IMR-90 (cell line): ENCODE data around the gene ZNF277. TPM values are rescaled to one million over a fixed set of nuclear protein-coding genes. Genes with fewer than 3 reads are reported as not detected.

Experiments
- ATAC-seq: fragments of 200-7000 bp; cut with Tn5 transposase; 2 replicates; pipeline ENCODE4 v1.9.1; 2020; ENCODE audit warnings: low read depth, mild to moderate bottlenecking, moderate library complexity
- BruUV-seq: library from RNA; stranded (reverse); fragments of 400-500 nt; replicated peaks from 2 replicates; lab custom pipeline; 2021; lab: Mats Ljungman, UMichigan
- CTCF ChIA-PET: fragments of 300-600 bp; formaldehyde crosslinking; extraction: SDS; loops from one replicate; lab custom pipeline; 2021; ENCODE audit warnings: antibody characterized with exemption; lab: Yijun Ruan, JAX
- POLR2A ChIA-PET: fragments of 300-600 bp; sonication (Branson Sonifier 250); formaldehyde crosslinking; loops from one replicate; lab custom pipeline; 2022; ENCODE audit warnings: antibody characterized with exemption; ENCODE audit not compliant: unreplicated experiment; lab: Charles Lee
- DNase-seq: peaks from one replicate; pipeline ENCODE4 v3.0.0; 2013
- H2AFZ ChIP-seq: replicated peaks from 2 replicates; pipeline ENCODE3; 2013; ENCODE audit warnings: low read length, mild to moderate bottlenecking; ENCODE audit not compliant: poor library complexity
- H2AK5ac ChIP-seq: 2 replicates; pipeline ENCODE4 v1.6.1; 2013; ENCODE audit warnings: low read depth, low read length, inconsistent platforms
- H2AK9ac ChIP-seq: replicated peaks from 2 replicates; pipeline ENCODE3; 2013; ENCODE audit warnings: mild to moderate bottlenecking, low read depth, low read length, moderate library complexity; ENCODE audit not compliant: poor library complexity
- H2BK120ac ChIP-seq: 2 replicates; pipeline ENCODE4 v1.6.1; 2013; ENCODE audit warnings: low read depth, low read length, inconsistent platforms
- H2BK15ac ChIP-seq: 3 replicates; pipeline ENCODE4 v1.6.1; 2013; ENCODE audit warnings: low read depth, low read length, inconsistent platforms
- H2BK20ac ChIP-seq: 2 replicates; pipeline ENCODE4 v1.6.1; 2013; ENCODE audit warnings: low read depth, mild to moderate bottlenecking, inconsistent platforms, low read length, moderate library complexity
- H2BK5ac ChIP-seq: 2 replicates; pipeline ENCODE4 v1.6.1; 2013; ENCODE audit warnings: mild to moderate bottlenecking, low read depth, low read length, inconsistent platforms; ENCODE audit not compliant: poor library complexity, severe bottlenecking
- H3K14ac ChIP-seq: replicated peaks from 2 replicates; pipeline ENCODE4 v1.6.1; 2013; ENCODE audit warnings: low read depth, low read length, inconsistent platforms
- H3K18ac ChIP-seq: 2 replicates; pipeline ENCODE4 v1.6.1; 2013; ENCODE audit warnings: low read depth, low read length, control low read depth
- H3K23ac ChIP-seq: 2 replicates; pipeline ENCODE4 v1.6.1; 2013; ENCODE audit warnings: low read depth, low read length, inconsistent platforms
- H3K27ac ChIP-seq: 2 replicates; pipeline ENCODE4 v1.5.1; 2013; ENCODE audit warnings: mild to moderate bottlenecking, control low read depth, low read length; ENCODE audit not compliant: insufficient read depth
- H3K27me3 ChIP-seq: 2 replicates; pipeline ENCODE4 v1.6.1; 2013; ENCODE audit warnings: low read length; ENCODE audit not compliant: control insufficient read depth, insufficient read depth
- H3K36me3 ChIP-seq: 2 replicates; pipeline ENCODE4 v1.6.1; 2013; ENCODE audit warnings: low read length, mixed read lengths; ENCODE audit not compliant: control insufficient read depth, insufficient read depth
- H3K4ac ChIP-seq: 2 replicates; pipeline ENCODE4 v1.6.1; 2013; ENCODE audit warnings: low read depth, low read length, inconsistent platforms
- H3K4me1 ChIP-seq: 2 replicates; pipeline ENCODE4 v1.6.1; 2013; ENCODE audit warnings: low read length, mixed read lengths; ENCODE audit not compliant: control insufficient read depth, insufficient read depth
- H3K4me2 ChIP-seq: 2 replicates; pipeline ENCODE4 v1.6.1; 2013; ENCODE audit warnings: low read depth, mild to moderate bottlenecking, control low read depth, low read length, moderate library complexity
- H3K4me3 ChIP-seq: 2 replicates; pipeline ENCODE4 v1.5.1; 2013; ENCODE audit warnings: low read depth, mild to moderate bottlenecking, control low read depth, low read length, moderate library complexity; ENCODE audit not compliant: insufficient read depth
- H3K56ac ChIP-seq: 2 replicates; pipeline ENCODE4 v1.6.1; 2013; ENCODE audit warnings: low read length, inconsistent platforms; ENCODE audit not compliant: insufficient read depth; ENCODE audit errors: extremely low read depth
- H3K79me1 ChIP-seq, 2 experiments: 2 replicates each; pipeline ENCODE4 v1.6.1; 2013; ENCODE audit warnings: low read length in 2 of 2, inconsistent platforms in 1 of 2, low read depth in 1 of 2
- H3K9ac ChIP-seq: 2 replicates; pipeline ENCODE4 v1.6.1; 2013; ENCODE audit warnings: low read depth, low read length, control low read depth
- H3K9me1 ChIP-seq: 2 replicates; pipeline ENCODE4 v1.6.1; 2013; ENCODE audit warnings: low read length, inconsistent platforms; ENCODE audit not compliant: insufficient read depth
- H3K9me3 ChIP-seq: 2 replicates; pipeline ENCODE4 v1.6.1; 2013; ENCODE audit warnings: low read length; ENCODE audit not compliant: control insufficient read depth, insufficient read depth
- H4K20me1 ChIP-seq: 2 replicates; pipeline ENCODE4 v1.6.1; 2013; ENCODE audit warnings: low read length, inconsistent platforms; ENCODE audit not compliant: insufficient read depth
- H4K5ac ChIP-seq: 2 replicates; pipeline ENCODE4 v1.6.1; 2013; ENCODE audit warnings: mild to moderate bottlenecking, low read depth, low read length, control low read depth
- H4K8ac ChIP-seq, 2 experiments: 2 replicates each; pipeline ENCODE4 v1.6.1; 2013; ENCODE audit warnings: low read depth in 2 of 2, low read length in 2 of 2, control low read depth in 1 of 2, inconsistent platforms in 1 of 2
- H4K91ac ChIP-seq: 2 replicates; pipeline ENCODE4 v1.6.1; 2013; ENCODE audit warnings: low read depth, low read length, inconsistent platforms; ENCODE audit not compliant: insufficient read depth
- BHLHE40 ChIP-seq: fragments of 150-350 bp; IDR thresholded peaks from 2 replicates; pipeline ENCODE4 v1.6.1; 2016; ENCODE audit warnings: mild to moderate bottlenecking, low read depth, low read length
- CEBPB ChIP-seq: IDR thresholded peaks from 2 replicates; pipeline ENCODE4 v1.6.1; 2012; ENCODE audit warnings: low read depth, low read length, improper control_type of control experiment
- CHD1 ChIP-seq: IDR thresholded peaks from 2 replicates; pipeline ENCODE4 v1.6.1; 2012; ENCODE audit warnings: low read depth, low read length, improper control_type of control experiment
- CTCF ChIP-seq: conservative IDR thresholded peaks from 2 replicates; pipeline ENCODE4 v1.5.1; 2012; ENCODE audit warnings: mild to moderate bottlenecking, low read depth, low read length, improper control_type of control experiment
- ELK1 ChIP-seq: fragments of 150-350 bp; IDR thresholded peaks from 2 replicates; pipeline ENCODE4 v1.6.1; 2016; ENCODE audit warnings: low read depth, mild to moderate bottlenecking, low read length, moderate library complexity, borderline replicate concordance
- FOS ChIP-seq: fragments of 150-350 bp; IDR thresholded peaks from 2 replicates; pipeline ENCODE4 v1.6.1; 2016; ENCODE audit warnings: low read depth, low read length
- MAFK ChIP-seq: IDR thresholded peaks from 2 replicates; pipeline ENCODE4 v1.6.1; 2012; ENCODE audit warnings: low read depth, low read length, improper control_type of control experiment
- MAZ ChIP-seq: IDR thresholded peaks from 2 replicates; pipeline ENCODE4 v1.6.1; 2012; ENCODE audit warnings: low read depth, mild to moderate bottlenecking, low read length, improper control_type of control experiment, moderate library complexity, borderline replicate concordance
- MXI1 ChIP-seq: IDR thresholded peaks from 2 replicates; pipeline ENCODE4 v1.6.1; 2012; ENCODE audit warnings: low read depth, mild to moderate bottlenecking, low read length, moderate library complexity, borderline replicate concordance
- NFE2L2 ChIP-seq: fragments of 150-350 bp; IDR thresholded peaks from 2 replicates; pipeline ENCODE4 v1.6.1; 2016; ENCODE audit warnings: low read depth, mild to moderate bottlenecking, low read length
- POLR2A ChIP-seq: IDR thresholded peaks from 2 replicates; pipeline ENCODE4 v1.6.1; 2012; ENCODE audit warnings: mild to moderate bottlenecking, low read depth, low read length
- RAD21 ChIP-seq: IDR thresholded peaks from 2 replicates; pipeline ENCODE4 v1.6.1; 2012; ENCODE audit warnings: low read length, improper control_type of control experiment
- RCOR1 ChIP-seq: IDR thresholded peaks from 2 replicates; pipeline ENCODE4 v1.6.1; 2012; ENCODE audit warnings: mild to moderate bottlenecking, low read length, improper control_type of control experiment; ENCODE audit not compliant: insufficient replicate concordance
- RFX5 ChIP-seq: IDR thresholded peaks from 2 replicates; pipeline ENCODE4 v1.8.0; 2012; ENCODE audit warnings: low read depth, mild to moderate bottlenecking, low read length, moderate library complexity
- SMC3 ChIP-seq: fragments of 150-350 bp; IDR thresholded peaks from 2 replicates; pipeline ENCODE4 v1.6.1; 2016; ENCODE audit warnings: low read depth, mild to moderate bottlenecking, antibody characterized with exemption, low read length, moderate library complexity
- USF2 ChIP-seq: fragments of 150-350 bp; IDR thresholded peaks from 2 replicates; pipeline ENCODE4 v1.6.1; 2017; ENCODE audit warnings: mild to moderate bottlenecking, antibody characterized with exemption, low read length, low read depth
- WGBS, 2 experiments: methylation state at CpG; one replicate each; pipeline versions ENCODE4 v1.1.5 to v1.1.7; 2013; ENCODE audit warnings: missing lambda C conversion rate in 2 of 2; ENCODE audit not compliant: insufficient read length in 1 of 2; ENCODE audit errors: extremely low coverage in 2 of 2; 5-methylcytosine and 5-hydroxymethylcytosine counted together
- dilution Hi-C: fragments of 300-500 bp; cut with HindIII; formaldehyde crosslinking; loops from one replicate; pipeline ENCODE4 v1.14.3; 2018; ENCODE audit warnings: low sequenced_read_pairs; ENCODE audit not compliant: unreplicated experiment
- in situ Hi-C: fragments of 300-500 bp; cut with MboI; formaldehyde crosslinking; loops from 3 replicates; pipeline ENCODE4 v1.14.3; 2019; ENCODE audit warnings: low sequenced_read_pairs, inconsistent platforms, mixed read lengths
- intact Hi-C: fragments of 100-400 bp; cut with micrococcal nuclease; formaldehyde crosslinking; loops from 2 replicates; pipeline ENCODE4 v1.10.0; 2022
- polyA plus RNA-seq, 3 experiments: library from polyadenylated mRNA; depleted of rRNA; stranded (reverse); fragments of >200 nt; gene quantifications; 2 replicates each; pipeline ENCODE4 v1.2.3, GENCODE V29; 2012; ENCODE audit warnings: low replicate concordance in 1 of 3
- total RNA-seq: library from RNA; depleted of rRNA; stranded (reverse); fragments of >200 nt; gene quantifications from 2 replicates; pipeline ENCODE4 v1.2.3, GENCODE V29; 2012

Gene ZNF277
- total and polyA plus RNA-seq, 2 of the 4 experiments (the other 2 are of a cell fraction): 7.3 to 21.3 TPM

- no peak for ATAC-seq
- intact Hi-C loops: no loop called here
- ChIA-PET POLR2A (no interaction called here), CTCF (no interaction called here)
- H2BK20ac ChIP-seq: no peak overlapping the region
- BruUV-seq: no TSS peak
- no peak overlapping the region for H2BK15ac ChIP-seq
- H2AK9ac ChIP-seq: peak overlapping the region; percentile 17
- H3K79me1 ChIP-seq: no peaks in the 10 kb centered on the region
- no peak overlapping the region for H3K56ac ChIP-seq
- peaks cover 8% of the 10 kb centered on the region; the same call in 1 of the 2 replicates for H3K9me1 ChIP-seq
- in situ Hi-C loops: no loop called here
- no peak overlapping the region for H3K23ac ChIP-seq
- no peak overlapping the region for H4K5ac ChIP-seq
- no peak overlapping the region for H2AFZ ChIP-seq
- no peak overlapping the region for H3K4ac ChIP-seq
- no peak overlapping the region for H2BK5ac ChIP-seq
- no peak overlapping the region for H3K14ac ChIP-seq
- H3K36me3 ChIP-seq: no peaks in the 10 kb centered on the region
- no peak overlapping the region for H2BK120ac ChIP-seq
- DNase-seq: no peak
- dilution Hi-C loops: no loop called here
- H3K4me2 ChIP-seq: no peak overlapping the region
- H4K20me1 ChIP-seq: no peaks in the 10 kb centered on the region
- H3K27me3 ChIP-seq: no peaks in the 10 kb centered on the region
- no peak overlapping the region for H2AK5ac ChIP-seq
- TF ChIP-seq BHLHE40 (no peak), CHD1 (no peak), FOS (no peak), RAD21 (no peak), MAFK (no peak), USF2 (no peak), CTCF (no peak), ELK1 (no peak), CEBPB (no peak), MXI1 (no peak), RCOR1 (no peak), SMC3 (no peak), RFX5 (no peak), NFE2L2 (no peak), POLR2A (no peak), MAZ (no peak)
- H4K91ac ChIP-seq: no peak overlapping the region
- peaks cover 3% of the 10 kb centered on the region; the same call in 1 of the 2 replicates for H3K4me1 ChIP-seq
- WGBS, 2 experiments: no CpG with 5 or more reads among the region's 1 CpG
- no peak overlapping the region for H4K8ac ChIP-seq
- H3K18ac ChIP-seq: no peak overlapping the region
- H3K4me3 ChIP-seq: no peak overlapping the region
- no peak overlapping the region for H3K9ac ChIP-seq
- no peak overlapping the region for H3K27ac ChIP-seq
- no peaks in the 10 kb centered on the region for H3K9me3 ChIP-seq
Observed at GRCh38 chr7:112364388-112364787, 157.9 kb downstream of the ZNF277 start.
